Neural cell (in vitro differentiated cells): ENCODE results near the gene RAD51B. TPM values are rescaled to one million over a fixed set of nuclear protein-coding genes. Genes with fewer than 3 reads are reported as not detected.

Source experiments
- H2AFZ ChIP-seq: fragments of 200-600, 300-800 bp; sonication (generic), shearing (Covaris generic); 2 replicates; pipeline ENCODE4 v1.6.0; 2014; ENCODE audit warnings: low read depth, mild to moderate bottlenecking, antibody characterized with exemption, low read length, moderate library complexity
- H3F3A ChIP-seq: fragments of 200-600 bp; shearing (Covaris generic); 2 replicates; pipeline ENCODE4 v1.6.1; 2016; ENCODE audit warnings: mild to moderate bottlenecking, moderate library complexity, mixed read lengths, antibody characterized with exemption, low read length; ENCODE audit not compliant: insufficient read depth, poor library complexity, severe bottlenecking
- H3K27ac ChIP-seq: fragments of 200-600, 300-800 bp; sonication (generic), shearing (Covaris generic); 2 replicates; pipeline ENCODE4 v1.5.1; 2014; ENCODE audit warnings: mild to moderate bottlenecking, low read length, moderate library complexity
- H3K27me3 ChIP-seq: fragments of 300-800, 200-600 bp; sonication (generic), shearing (Covaris generic); 2 replicates; pipeline ENCODE4 v1.6.0; 2014; ENCODE audit warnings: mild to moderate bottlenecking, low read depth, low read length, moderate library complexity; ENCODE audit not compliant: insufficient read depth
- H3K36me3 ChIP-seq: fragments of 300-800, 200-600 bp; sonication (generic), shearing (Covaris generic); 2 replicates; pipeline ENCODE4 v1.5.1; 2014; ENCODE audit warnings: mild to moderate bottlenecking, antibody characterized with exemption, low read length, moderate library complexity; ENCODE audit not compliant: insufficient read depth
- H3K4me2 ChIP-seq: fragments of 300-800, 200-600 bp; sonication (generic), shearing (Covaris generic); 2 replicates; pipeline ENCODE4 v1.6.0; 2014; ENCODE audit warnings: mild to moderate bottlenecking, low read length
- H3K4me3 ChIP-seq: fragments of 300-800, 200-600 bp; sonication (generic), shearing (Covaris generic); 2 replicates; pipeline ENCODE4 v1.5.1; 2014; ENCODE audit warnings: mild to moderate bottlenecking, low read length, moderate library complexity
- H3K79me2 ChIP-seq: fragments of 200-600 bp; shearing (Covaris generic); replicated peaks from 2 replicates; pipeline ENCODE4 v1.6.0; 2014; ENCODE audit warnings: mild to moderate bottlenecking, low read length, moderate library complexity; ENCODE audit not compliant: insufficient read depth
- H3K9ac ChIP-seq: fragments of 300-800, 200-600 bp; sonication (generic), shearing (Covaris generic); 2 replicates; pipeline ENCODE4 v1.6.1; 2016; ENCODE audit warnings: mild to moderate bottlenecking, low read length, mixed read lengths
- H3K9me2 ChIP-seq: fragments of 200-600 bp; shearing (Covaris generic); 2 replicates; pipeline ENCODE4 v1.6.1; 2016; ENCODE audit warnings: mild to moderate bottlenecking, low read length, mixed read lengths; ENCODE audit not compliant: insufficient read depth
- H3K9me3 ChIP-seq: fragments of 200-600, 300-800 bp; sonication (generic), shearing (Covaris generic); 2 replicates; pipeline ENCODE4 v1.6.1; 2016; ENCODE audit warnings: mild to moderate bottlenecking, mixed run types, low read length, moderate library complexity, mixed read lengths
- H4K20me1 ChIP-seq: fragments of 200-600 bp; shearing (Covaris generic); 2 replicates; pipeline ENCODE4 v1.6.1; 2016; ENCODE audit warnings: mild to moderate bottlenecking, mixed run types; ENCODE audit not compliant: insufficient read depth
- EP300 ChIP-seq: fragments of 450-650 bp; conservative IDR thresholded peaks from 2 replicates; pipeline ENCODE4 v1.6.1; 2014; ENCODE audit warnings: antibody characterized with exemption, mild to moderate bottlenecking, moderate library complexity; ENCODE audit not compliant: poor library complexity, severe bottlenecking
- EZH2 ChIP-seq: fragments of 200-600, 300-800 bp; shearing (Covaris generic), sonication (generic); IDR thresholded peaks from 2 replicates; pipeline ENCODE4 v1.6.1; 2014; ENCODE audit warnings: antibody characterized with exemption, low read length, borderline replicate concordance, mild to moderate bottlenecking; ENCODE audit not compliant: insufficient read depth, poor library complexity, severe bottlenecking
- MXI1 ChIP-seq: fragments of 450-650 bp; conservative IDR thresholded peaks from 2 replicates; pipeline ENCODE4 v1.6.1; 2014; ENCODE audit warnings: antibody characterized with exemption, mild to moderate bottlenecking; ENCODE audit not compliant: poor library complexity, severe bottlenecking
- POLR2AphosphoS5 ChIP-seq: IDR thresholded peaks from 2 replicates; pipeline ENCODE4 v1.6.1; 2012
- RAD21 ChIP-seq: fragments of 450-650 bp; conservative IDR thresholded peaks from 2 replicates; pipeline ENCODE4 v1.6.1; 2014; ENCODE audit warnings: antibody characterized with exemption, mild to moderate bottlenecking, moderate library complexity
- REST ChIP-seq: IDR thresholded peaks from 2 replicates; pipeline ENCODE4 v1.6.1; 2012; ENCODE audit warnings: borderline replicate concordance
- SMC3 ChIP-seq: fragments of 450-650 bp; conservative IDR thresholded peaks from 2 replicates; pipeline ENCODE4 v1.6.1; 2014; ENCODE audit warnings: antibody characterized with exemption, mild to moderate bottlenecking, moderate library complexity; ENCODE audit not compliant: poor library complexity
- TAF1 ChIP-seq: IDR thresholded peaks from 2 replicates; pipeline ENCODE4 v1.6.1; 2012; ENCODE audit warnings: low read depth
- polyA plus RNA-seq: library from polyadenylated mRNA; depleted of rRNA; stranded (reverse); fragments of >200 nt; gene quantifications from 2 replicates; pipeline ENCODE4 v1.2.3, GENCODE V29; 2014
- TF ChIP-seq, protein P1 (sequence below): fragments of 450-650 bp; IDR thresholded peaks from 2 replicates; pipeline ENCODE4 v1.5.1; 2014; ENCODE audit warnings: antibody characterized with exemption, mild to moderate bottlenecking, moderate library complexity; ENCODE audit not compliant: poor library complexity, severe bottlenecking

The RAD51B gene
- polyA plus RNA-seq, 1 donor from 2014 or later = 3.1 TPM

DNA sequence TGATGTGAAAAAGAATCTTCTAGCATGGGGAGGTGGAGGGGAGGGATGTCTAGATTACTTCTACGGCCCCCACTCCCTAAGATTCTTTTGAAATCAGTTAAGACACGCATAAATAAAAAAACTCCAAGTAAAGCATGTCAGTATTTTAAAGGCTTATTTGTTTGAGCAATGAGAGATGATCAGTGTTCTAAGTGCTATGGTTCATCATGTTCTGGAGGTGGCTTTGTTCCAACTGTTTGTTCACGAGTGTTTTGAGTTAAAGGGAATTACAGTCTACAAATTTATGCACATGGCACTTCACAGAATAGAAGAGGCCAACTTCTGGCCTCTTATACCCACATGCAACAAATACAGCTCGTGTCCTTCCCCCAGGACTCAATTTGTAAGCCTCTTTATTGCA is 394.9 kb downstream of the RAD51B start:
- TF ChIP-seq MXI1 (no peak), SMC3 (no peak), RAD21 (no peak), REST (no peak), EP300 (no peak), EZH2 (no peak), TAF1 (no peak), POLR2AphosphoS5 (no peak)
- TF ChIP-seq, protein P1, sequence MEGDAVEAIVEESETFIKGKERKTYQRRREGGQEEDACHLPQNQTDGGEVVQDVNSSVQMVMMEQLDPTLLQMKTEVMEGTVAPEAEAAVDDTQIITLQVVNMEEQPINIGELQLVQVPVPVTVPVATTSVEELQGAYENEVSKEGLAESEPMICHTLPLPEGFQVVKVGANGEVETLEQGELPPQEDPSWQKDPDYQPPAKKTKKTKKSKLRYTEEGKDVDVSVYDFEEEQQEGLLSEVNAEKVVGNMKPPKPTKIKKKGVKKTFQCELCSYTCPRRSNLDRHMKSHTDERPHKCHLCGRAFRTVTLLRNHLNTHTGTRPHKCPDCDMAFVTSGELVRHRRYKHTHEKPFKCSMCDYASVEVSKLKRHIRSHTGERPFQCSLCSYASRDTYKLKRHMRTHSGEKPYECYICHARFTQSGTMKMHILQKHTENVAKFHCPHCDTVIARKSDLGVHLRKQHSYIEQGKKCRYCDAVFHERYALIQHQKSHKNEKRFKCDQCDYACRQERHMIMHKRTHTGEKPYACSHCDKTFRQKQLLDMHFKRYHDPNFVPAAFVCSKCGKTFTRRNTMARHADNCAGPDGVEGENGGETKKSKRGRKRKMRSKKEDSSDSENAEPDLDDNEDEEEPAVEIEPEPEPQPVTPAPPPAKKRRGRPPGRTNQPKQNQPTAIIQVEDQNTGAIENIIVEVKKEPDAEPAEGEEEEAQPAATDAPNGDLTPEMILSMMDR = no peak
- Histone ChIP-seq H3K4me2 (no peak overlapping the region), H3K79me2 (no peaks in the 10 kb centered on the region), H3K36me3 (no peaks in the 10 kb centered on the region), H3K9ac (no peak overlapping the region), H3K9me2 (no peaks in the 10 kb centered on the region), H4K20me1 (no peaks in the 10 kb centered on the region), H3K27ac (no peak overlapping the region), H3K27me3 (no peaks in the 10 kb centered on the region), H3K4me3 (no peak overlapping the region), H2AFZ (no peak overlapping the region), H3K9me3 (no peaks in the 10 kb centered on the region), H3F3A (no peaks in the 10 kb centered on the region)

GRCh38 chr14:68215629-68216028 is 396.1 kb downstream of the RAD51B start:
- no peaks in the 10 kb centered on the region for H3K27me3 ChIP-seq
- no peak overlapping the region for H3K4me2 ChIP-seq
- no peaks in the 10 kb centered on the region for H3K36me3 ChIP-seq
- H3K4me3 ChIP-seq = no peak overlapping the region
- H3F3A ChIP-seq = no peaks in the 10 kb centered on the region
- H3K79me2 ChIP-seq = no peaks in the 10 kb centered on the region
- H3K9me2 ChIP-seq = no peaks in the 10 kb centered on the region
- TF ChIP-seq EP300 (no peak), TAF1 (no peak), POLR2AphosphoS5 (no peak), EZH2 (no peak), MXI1 (no peak), RAD21 (no peak), SMC3 (no peak), REST (no peak)
- TF ChIP-seq, protein P1 = no peak
- no peaks in the 10 kb centered on the region for H4K20me1 ChIP-seq
- no peak overlapping the region for H3K27ac ChIP-seq
- no peak overlapping the region for H3K9ac ChIP-seq
- H3K9me3 ChIP-seq = no peaks in the 10 kb centered on the region
- H2AFZ ChIP-seq = no peak overlapping the region
